Thyroid gland (tissue), 4 donors: ENCODE measurements around the gene TENT4A. TPM values are rescaled to one million over a fixed set of nuclear protein-coding genes. Genes with fewer than 3 reads are reported as not detected.

ENCODE experiments used
- DNase-seq, 2 donors: peaks; one replicate each; pipeline ENCODE4 v3.0.0-alpha.2; 2019
- H3K27ac ChIP-seq, 3 donors: fragments of 200-600 bp; sonication (generic); 1 replicate in 2 of 3; 2 replicates in 1 of 3; pipeline ENCODE4 v1.5.1; 2016 to 2019; ENCODE audit warnings: mild to moderate bottlenecking in 1 of 3, moderate library complexity in 1 of 3
- H3K27me3 ChIP-seq: fragments of 200-600 bp; sonication (generic); one replicate; pipeline ENCODE4 v1.5.1; 2019
- H3K36me3 ChIP-seq, 2 donors: fragments of 200-600 bp; sonication (generic); one replicate each; pipeline ENCODE4 v1.5.1; 2016 to 2019
- H3K4me1 ChIP-seq, 2 donors: fragments of 200-600 bp; sonication (generic); one replicate each; pipeline ENCODE4 v1.5.1; 2017 to 2019
- H3K4me3 ChIP-seq, 3 donors: fragments of 200-600 bp; sonication (generic); replicated peaks in 1 of 3; 1 replicate in 2 of 3; 2 replicates in 1 of 3; pipeline ENCODE4 v1.5.1; 2016; ENCODE audit warnings: mild to moderate bottlenecking in 1 of 3
- H3K9me3 ChIP-seq: fragments of 200-600 bp; sonication (generic); one replicate; pipeline ENCODE4 v1.5.1; 2017
- CTCF ChIP-seq, 6 experiments: fragments of 200-600 bp in 3 of 6; fragments of 450-650 bp in 3 of 6; sonication (generic) in 3 of 6; IDR thresholded peaks; one replicate each; pipeline ENCODE4 v1.5.1; 2016 to 2019; ENCODE audit warnings: antibody characterized with exemption in 6 of 6, mild to moderate bottlenecking in 2 of 6, inconsistent platforms in 1 of 6, moderate library complexity in 1 of 6
- POLR2A ChIP-seq, 2 donors: fragments of 450-650 bp; IDR thresholded peaks; one replicate each; pipeline ENCODE4 v1.6.1; 2017; ENCODE audit warnings: antibody characterized with exemption in 2 of 2, mild to moderate bottlenecking in 2 of 2, moderate library complexity in 1 of 2
- WGBS, 2 donors: methylation state at CpG; one replicate each; pipeline ENCODE4 v1.1.5; 2017; 5-methylcytosine and 5-hydroxymethylcytosine counted together
- intact Hi-C: fragments of 100-400 bp; cut with DNase I; formaldehyde crosslinking; loops from one replicate; pipeline ENCODE4 v1.15.1; 2023
- total RNA-seq, 4 donors: library from RNA; depleted of rRNA; stranded (reverse); fragments of >200 nt; gene quantifications; one replicate each; pipeline ENCODE4 v1.2.3, GENCODE V29; 2016

The TENT4A gene
- total RNA-seq, 4 donors from 2014 or later = 19.8 to 41.2 (median 29.4) TPM

- Histone ChIP-seq H3K36me3 (no peaks in the 10 kb centered on the region), H3K27me3 (no peaks in the 10 kb centered on the region), H3K4me3 (no peak overlapping the region), H3K27ac (no peak overlapping the region), H3K4me1 (no peaks in the 10 kb centered on the region), H3K9me3 (no peaks in the 10 kb centered on the region)
- intact Hi-C loops = no loop called here
- TF ChIP-seq CTCF (IDR thresholded peaks at IDR 0.05) = no peak
- TF ChIP-seq POLR2A (IDR thresholded peaks at IDR 0.05) = no peak
- WGBS, 2 donors = 95 to 97% methylated on average over 1 of the region's 1 CpG
- no peak for DNase-seq
Measured at GRCh38 chr5:6673963-6674362, 39.3 kb upstream of the TENT4A start.

- no peaks in the 10 kb centered on the region for H3K9me3 ChIP-seq
- H3K27me3 ChIP-seq = no peaks in the 10 kb centered on the region
- H3K4me1 ChIP-seq = no peaks in the 10 kb centered on the region
- WGBS, 2 donors = 82 to 88% methylated on average over 3 of the region's 3 CpGs
- no peak overlapping the region for H3K4me3 ChIP-seq
- no peaks in the 10 kb centered on the region for H3K36me3 ChIP-seq
- TF ChIP-seq CTCF (IDR thresholded peaks at IDR 0.05) = no peak
- TF ChIP-seq POLR2A (IDR thresholded peaks at IDR 0.05) = no peak
- no peak for DNase-seq
- intact Hi-C loops = no loop called here
- no peak overlapping the region for H3K27ac ChIP-seq
Measured at GRCh38 chr5:6674421-6674820, 38.8 kb upstream of the TENT4A start.

- Histone ChIP-seq H3K4me1 (no peaks in the 10 kb centered on the region), H3K27ac (no peak overlapping the region), H3K4me3 (no peak overlapping the region), H3K36me3 (no peaks in the 10 kb centered on the region), H3K27me3 (no peaks in the 10 kb centered on the region), H3K9me3 (no peaks in the 10 kb centered on the region)
- no peak for DNase-seq
- TF ChIP-seq POLR2A (IDR thresholded peaks at IDR 0.05) (no peak), CTCF (IDR thresholded peaks at IDR 0.05) (no peak)
- intact Hi-C loops = no loop called here
- 94% methylated on average over 10 of the region's 10 CpGs for WGBS, 2 donors
Measured at GRCh38 chr5:6674886-6675285, 38.3 kb upstream of the TENT4A start.

- intact Hi-C loops = no loop called here
- TF ChIP-seq POLR2A (IDR thresholded peaks at IDR 0.05) (no peak), CTCF (IDR thresholded peaks at IDR 0.05) (no peak)
- no peak overlapping the region for H3K27ac ChIP-seq
- no peak overlapping the region for H3K4me3 ChIP-seq
- no peaks in the 10 kb centered on the region for H3K9me3 ChIP-seq
- H3K36me3 ChIP-seq = no peaks in the 10 kb centered on the region
- 87 to 94% methylated on average over 5 of the region's 5 CpGs for WGBS, 2 donors
- H3K27me3 ChIP-seq = no peaks in the 10 kb centered on the region
- no peaks in the 10 kb centered on the region for H3K4me1 ChIP-seq
- no peak for DNase-seq
Measured at GRCh38 chr5:6675784-6676491, 37.3 kb upstream of the TENT4A start.

- no peaks in the 10 kb centered on the region for H3K27me3 ChIP-seq
- intact Hi-C loops = no loop called here
- no peak for DNase-seq
- 73 to 83% methylated on average over 2 of the region's 2 CpGs for whole genome bisulfite sequencing, 2 donors
- no peak overlapping the region for H3K4me3 ChIP-seq
- TF ChIP-seq POLR2A (IDR thresholded peaks at IDR 0.05) (no peak), CTCF (IDR thresholded peaks at IDR 0.05) (no peak)
- H3K36me3 ChIP-seq = no peaks in the 10 kb centered on the region
- no peaks in the 10 kb centered on the region for H3K4me1 ChIP-seq
- no peaks in the 10 kb centered on the region for H3K9me3 ChIP-seq
- H3K27ac ChIP-seq = no peak overlapping the region
Measured at GRCh38 chr5:6676702-6677101, 36.5 kb upstream of the TENT4A start.
